K562 (cell line): ENCODE results near the gene LRP2. TPM values are rescaled to one million over a fixed set of nuclear protein-coding genes. Genes with fewer than 3 reads are reported as not detected.

Experiments used
- ATAC-seq: fragments of 200-7000 bp; cut with Tn5 transposase; 3 replicates; pipeline ENCODE4 v1.9.1; 2020; ENCODE audit warnings: moderate library complexity
- BruUV-seq: library from RNA; stranded (reverse); fragments of 400-500 nt; replicated peaks from 2 replicates; lab custom pipeline; 2021; lab: Mats Ljungman, UMichigan
- CTCF ChIA-PET: fragments of 300-600 bp; formaldehyde crosslinking; extraction: SDS; loops from one replicate; lab custom pipeline; 2021; ENCODE audit warnings: low intra/inter-chr PET ratio; lab: Yijun Ruan, JAX
- POLR2A ChIA-PET: fragments of 300-600, 350-650 bp; sonication (Branson Sonifier 250); formaldehyde crosslinking; extraction: SDS; loops from one replicate; lab custom pipeline; 2021; ENCODE audit warnings: antibody characterized with exemption, inconsistent platforms; lab: Yijun Ruan, JAX
- DNase-seq, 4 experiments: peaks; one replicate each; pipeline versions ENCODE4 v3.0.0 to v3.0.0-alpha.2; 2011 to 2018; ENCODE audit warnings: low spot score in 3 of 4, mixed read lengths in 3 of 4; ENCODE audit errors: extremely low read depth in 1 of 4
- FAIRE-seq: peaks from 2 replicates; lab custom pipeline; 2011; peaks lifted over from hg19 to GRCh38; lab: Jason Lieb, UNC
- H2AFZ ChIP-seq: 2 replicates; pipeline ENCODE4 v1.6.0; 2011; ENCODE audit warnings: low read depth, low read length, control low read depth, inconsistent platforms
- H3K27ac ChIP-seq: fragments of 200-600 bp; 3 replicates; pipeline ENCODE4 v1.8.0; 2011; ENCODE audit warnings: low read depth, mild to moderate bottlenecking, control low read depth, inconsistent platforms, low read length, moderate library complexity, mixed read lengths; ENCODE audit errors: extremely low read depth
- H3K27me3 ChIP-seq, 2 experiments: fragments of 300-600 bp in 1 of 2; 2 replicates in 1 of 2; 3 replicates in 1 of 2; pipeline versions ENCODE4 v1.6.0 to v1.8.0; 2011; ENCODE audit warnings: inconsistent platforms in 2 of 2, low read length in 2 of 2, mild to moderate bottlenecking in 1 of 2, mixed read lengths in 1 of 2, moderate library complexity in 1 of 2; ENCODE audit not compliant: control insufficient read depth in 2 of 2, insufficient read depth in 2 of 2
- H3K36me3 ChIP-seq: fragments of 300-600 bp; 3 replicates; pipeline ENCODE4 v1.8.0; 2011; ENCODE audit warnings: mild to moderate bottlenecking, low read length, inconsistent platforms; ENCODE audit not compliant: control insufficient read depth, insufficient read depth
- H3K4me1 ChIP-seq, 2 experiments: fragments of 200-600 bp in 1 of 2; replicated peaks in 1 of 2; 2 replicates in 1 of 2; 3 replicates in 1 of 2; pipeline versions ENCODE4 v1.5.1 to v1.8.0; 2011; ENCODE audit warnings: inconsistent platforms in 2 of 2, low read length in 2 of 2, mild to moderate bottlenecking in 1 of 2, mixed read lengths in 1 of 2, moderate library complexity in 1 of 2; ENCODE audit not compliant: control insufficient read depth in 2 of 2, insufficient read depth in 2 of 2
- H3K4me2 ChIP-seq: 2 replicates; pipeline ENCODE4 v1.6.1; 2011; ENCODE audit warnings: low read length, control low read depth, inconsistent platforms, mixed read lengths; ENCODE audit not compliant: insufficient read depth
- H3K4me3 ChIP-seq: fragments of 200-600 bp; sonication (generic), shearing (Covaris generic); 2 replicates; pipeline ENCODE4 v1.5.1; 2016; ENCODE audit warnings: control low read depth, inconsistent platforms
- H3K79me2 ChIP-seq: fragments of 200-600 bp; 3 replicates; pipeline ENCODE4 v1.8.0; 2011; ENCODE audit warnings: low read length, inconsistent platforms; ENCODE audit not compliant: control insufficient read depth, insufficient read depth
- H3K9ac ChIP-seq, 2 experiments: 2 replicates each; pipeline versions ENCODE4 v1.6.0 to v1.6.1; 2011; ENCODE audit warnings: low read depth in 2 of 2, low read length in 2 of 2, control low read depth in 1 of 2, inconsistent platforms in 1 of 2, mild to moderate bottlenecking in 1 of 2, mixed read lengths in 1 of 2; ENCODE audit not compliant: insufficient read depth in 1 of 2
- H3K9me1 ChIP-seq: one replicate; pipeline ENCODE4 v1.6.0; 2011; ENCODE audit warnings: inconsistent platforms, mild to moderate bottlenecking, low read length, moderate library complexity; ENCODE audit not compliant: control insufficient read depth, insufficient read depth
- H3K9me3 ChIP-seq: replicated peaks from 2 replicates; pipeline ENCODE4 v1.5.1; 2011; ENCODE audit warnings: low read depth, low read length, inconsistent platforms; ENCODE audit not compliant: control insufficient read depth, insufficient read depth
- H4K20me1 ChIP-seq: replicated peaks from 2 replicates; pipeline ENCODE4 v1.6.1; 2011; ENCODE audit warnings: low read length, inconsistent platforms, mixed read lengths; ENCODE audit not compliant: control insufficient read depth, insufficient read depth
- CSDE1 ChIP-seq, 2 experiments: fragments of 450-650 bp; IDR thresholded peaks; 2 replicates each; pipeline ENCODE4 v1.6.1; 2016; ENCODE audit warnings: mild to moderate bottlenecking in 1 of 2
- RAD51 ChIP-seq: fragments of 450-650 bp; IDR thresholded peaks from 2 replicates; pipeline ENCODE4 v1.7.1; 2016; ENCODE audit warnings: low read depth, mild to moderate bottlenecking, borderline replicate concordance
- RUNX1 ChIP-seq: sonication (generic); IDR thresholded peaks from 2 replicates; pipeline ENCODE4 v1.6.1; 2016; ENCODE audit warnings: antibody characterized with exemption, low read depth
- ZNF316 ChIP-seq: fragments of 450-650 bp; IDR thresholded peaks from 2 replicates; pipeline ENCODE4 v1.6.1; 2016
- ZNF444 ChIP-seq: fragments of 250-450 bp; sonication (Bioruptor Pico); IDR thresholded peaks from 2 replicates; pipeline ENCODE4 v1.4.0; 2020; ENCODE audit warnings: mild to moderate bottlenecking, moderate library complexity
- WGBS: fragments of 100-300 bp; shearing (Covaris generic); methylation state at CpG from one replicate; pipeline ENCODE4 v1.1.6; 2016; ENCODE audit warnings: low coverage, mixed read lengths; ENCODE audit not compliant: insufficient coverage; ENCODE audit errors: missing lambda C conversion rate; 5-methylcytosine and 5-hydroxymethylcytosine counted together
- in situ Hi-C: fragments of 300-500 bp; cut with MboI; formaldehyde crosslinking; loops from 4 replicates; pipeline ENCODE4 v1.15.0; 2018; ENCODE audit warnings: inconsistent platforms, mixed read lengths
- intact Hi-C: fragments of 100-400 bp; cut with micrococcal nuclease; formaldehyde crosslinking; loops from 2 replicates; pipeline ENCODE4 v1.14.2; 2022
- polyA plus RNA-seq, 8 experiments: library from polyadenylated mRNA; depleted of rRNA in 4 of 8; stranded (reverse) in 5 of 8; unstranded in 3 of 8; fragments of >200 nt; fragmentation: Nextera tagmentation in 2 of 8; fragmentation: Illumina TruSeq in 1 of 8; extraction: Ambion mirVana in 2 of 8; extraction: Trizol in 1 of 8; gene quantifications; 2 replicates each; pipeline versions ENCODE4 v1.2.1 to v1.2.3, GENCODE V29; 2011 to 2014; ENCODE audit warnings: inconsistent platforms in 1 of 8, missing spikeins in 1 of 8
- total RNA-seq, 7 experiments: library from RNA; depleted of rRNA in 6 of 7; stranded (reverse); fragments of >200 nt in 6 of 7; fragmentation: Illumina TruSeq in 2 of 7; extraction: Trizol in 2 of 7; gene quantifications; 2 replicates each; pipeline versions ENCODE4 v1.2.1 to v1.2.3, GENCODE V29; 2011 to 2021; ENCODE audit warnings: low replicate concordance in 1 of 7
- TF ChIP-seq, protein P1 (sequence below): fragments of 150-350 bp; IDR thresholded peaks from 2 replicates; pipeline ENCODE4 v1.6.1; 2014; ENCODE audit warnings: low read depth, mild to moderate bottlenecking, low read length, borderline replicate concordance
- TF ChIP-seq, protein P2 (sequence below), 2 experiments: fragments of 450-650 bp in 1 of 2; sonication (generic) in 1 of 2; formaldehyde crosslinking in 1 of 2; IDR thresholded peaks; 2 replicates each; pipeline versions ENCODE4 v1.7.1 to v1.9.0; 2016 to 2022; ENCODE audit warnings: inconsistent platforms in 1 of 2, mild to moderate bottlenecking in 1 of 2, missing genetic modification reagents in 1 of 2

The LRP2 gene
- total and polyA plus RNA-seq, 9 of the 15 experiments (the other 6 are each of a cell fraction or from before 2014, with no cell fraction given), result 0.04 to 0.18 (median 0.11) TPM; not detected in 1

DNA sequence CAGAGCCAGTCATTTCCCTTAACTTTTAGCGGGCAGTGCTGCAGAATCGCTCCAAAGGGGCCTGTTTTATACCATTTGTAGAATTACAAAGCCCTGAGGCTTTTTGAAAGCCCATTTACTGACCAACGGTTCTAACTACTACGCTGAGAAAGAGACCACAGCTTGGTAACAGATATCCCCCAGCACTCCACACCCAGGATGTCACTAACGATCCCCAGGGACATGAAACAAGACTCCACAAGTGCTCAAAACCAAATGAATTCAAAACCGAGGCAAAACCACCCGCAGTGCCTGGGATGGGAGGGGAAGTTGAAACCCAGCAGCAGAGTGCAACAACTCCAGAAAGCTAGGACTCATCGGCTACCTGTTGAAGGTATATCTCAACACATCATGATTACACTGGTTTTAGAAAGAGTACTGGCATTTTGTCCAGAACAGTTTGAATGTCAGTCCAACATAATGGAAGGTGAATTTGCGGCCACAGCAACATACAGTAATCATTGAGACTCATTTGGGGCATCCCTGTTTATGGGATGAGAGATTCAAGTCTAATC is 33.6 kb upstream of the LRP2 start:
- in situ Hi-C loops, result no loop called here
- TF ChIP-seq RUNX1, result no peak
- TF ChIP-seq, protein P1, sequence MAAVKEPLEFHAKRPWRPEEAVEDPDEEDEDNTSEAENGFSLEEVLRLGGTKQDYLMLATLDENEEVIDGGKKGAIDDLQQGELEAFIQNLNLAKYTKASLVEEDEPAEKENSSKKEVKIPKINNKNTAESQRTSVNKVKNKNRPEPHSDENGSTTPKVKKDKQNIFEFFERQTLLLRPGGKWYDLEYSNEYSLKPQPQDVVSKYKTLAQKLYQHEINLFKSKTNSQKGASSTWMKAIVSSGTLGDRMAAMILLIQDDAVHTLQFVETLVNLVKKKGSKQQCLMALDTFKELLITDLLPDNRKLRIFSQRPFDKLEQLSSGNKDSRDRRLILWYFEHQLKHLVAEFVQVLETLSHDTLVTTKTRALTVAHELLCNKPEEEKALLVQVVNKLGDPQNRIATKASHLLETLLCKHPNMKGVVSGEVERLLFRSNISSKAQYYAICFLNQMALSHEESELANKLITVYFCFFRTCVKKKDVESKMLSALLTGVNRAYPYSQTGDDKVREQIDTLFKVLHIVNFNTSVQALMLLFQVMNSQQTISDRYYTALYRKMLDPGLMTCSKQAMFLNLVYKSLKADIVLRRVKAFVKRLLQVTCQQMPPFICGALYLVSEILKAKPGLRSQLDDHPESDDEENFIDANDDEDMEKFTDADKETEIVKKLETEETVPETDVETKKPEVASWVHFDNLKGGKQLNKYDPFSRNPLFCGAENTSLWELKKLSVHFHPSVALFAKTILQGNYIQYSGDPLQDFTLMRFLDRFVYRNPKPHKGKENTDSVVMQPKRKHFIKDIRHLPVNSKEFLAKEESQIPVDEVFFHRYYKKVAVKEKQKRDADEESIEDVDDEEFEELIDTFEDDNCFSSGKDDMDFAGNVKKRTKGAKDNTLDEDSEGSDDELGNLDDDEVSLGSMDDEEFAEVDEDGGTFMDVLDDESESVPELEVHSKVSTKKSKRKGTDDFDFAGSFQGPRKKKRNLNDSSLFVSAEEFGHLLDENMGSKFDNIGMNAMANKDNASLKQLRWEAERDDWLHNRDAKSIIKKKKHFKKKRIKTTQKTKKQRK, result no peak
- TF ChIP-seq ZNF316, result no peak
- TF ChIP-seq RAD51, result no peak
- no peak for TF ChIP-seq ZNF444
- TF ChIP-seq, protein P2, sequence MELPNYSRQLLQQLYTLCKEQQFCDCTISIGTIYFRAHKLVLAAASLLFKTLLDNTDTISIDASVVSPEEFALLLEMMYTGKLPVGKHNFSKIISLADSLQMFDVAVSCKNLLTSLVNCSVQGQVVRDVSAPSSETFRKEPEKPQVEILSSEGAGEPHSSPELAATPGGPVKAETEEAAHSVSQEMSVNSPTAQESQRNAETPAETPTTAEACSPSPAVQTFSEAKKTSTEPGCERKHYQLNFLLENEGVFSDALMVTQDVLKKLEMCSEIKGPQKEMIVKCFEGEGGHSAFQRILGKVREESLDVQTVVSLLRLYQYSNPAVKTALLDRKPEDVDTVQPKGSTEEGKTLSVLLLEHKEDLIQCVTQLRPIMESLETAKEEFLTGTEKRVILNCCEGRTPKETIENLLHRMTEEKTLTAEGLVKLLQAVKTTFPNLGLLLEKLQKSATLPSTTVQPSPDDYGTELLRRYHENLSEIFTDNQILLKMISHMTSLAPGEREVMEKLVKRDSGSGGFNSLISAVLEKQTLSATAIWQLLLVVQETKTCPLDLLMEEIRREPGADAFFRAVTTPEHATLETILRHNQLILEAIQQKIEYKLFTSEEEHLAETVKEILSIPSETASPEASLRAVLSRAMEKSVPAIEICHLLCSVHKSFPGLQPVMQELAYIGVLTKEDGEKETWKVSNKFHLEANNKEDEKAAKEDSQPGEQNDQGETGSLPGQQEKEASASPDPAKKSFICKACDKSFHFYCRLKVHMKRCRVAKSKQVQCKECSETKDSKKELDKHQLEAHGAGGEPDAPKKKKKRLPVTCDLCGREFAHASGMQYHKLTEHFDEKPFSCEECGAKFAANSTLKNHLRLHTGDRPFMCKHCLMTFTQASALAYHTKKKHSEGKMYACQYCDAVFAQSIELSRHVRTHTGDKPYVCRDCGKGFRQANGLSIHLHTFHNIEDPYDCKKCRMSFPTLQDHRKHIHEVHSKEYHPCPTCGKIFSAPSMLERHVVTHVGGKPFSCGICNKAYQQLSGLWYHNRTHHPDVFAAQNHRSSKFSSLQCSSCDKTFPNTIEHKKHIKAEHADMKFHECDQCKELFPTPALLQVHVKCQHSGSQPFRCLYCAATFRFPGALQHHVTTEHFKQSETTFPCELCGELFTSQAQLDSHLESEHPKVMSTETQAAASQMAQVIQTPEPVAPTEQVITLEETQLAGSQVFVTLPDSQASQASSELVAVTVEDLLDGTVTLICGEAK (IDR thresholded peaks at IDR 0.05), result no peak
- TF ChIP-seq, protein P2 (CRISPR knock-in tag; IDR thresholded peaks at IDR 0.05), result no peak
- TF ChIP-seq CSDE1 (IDR thresholded peaks at IDR 0.05), result no peak

More for the DNA sequence above, 33.6 kb upstream of the LRP2 start:
- no peaks in the 10 kb centered on the region for H3K36me3 ChIP-seq
- intact Hi-C loops, result loop anchor here (10.0 kb wide), 2 partner anchors 171 to 451 kb away; no protein-coding TSS in a partner anchor
- H3K9ac ChIP-seq, result no peak overlapping the region
- ATAC-seq (no peak), FAIRE-seq (no peak), DNase-seq (no peak)
- H2AFZ ChIP-seq, result no peak overlapping the region
- H3K27ac ChIP-seq, result no peak overlapping the region
- no TSS peak for BruUV-seq
- H3K4me2 ChIP-seq, result no peak overlapping the region
- H4K20me1 ChIP-seq, result no peaks in the 10 kb centered on the region
- H3K27me3 ChIP-seq, result peaks cover 7 to 19% of the 10 kb centered on the region in 2 experiments
- 2% methylated on average over 9 of the region's 9 CpGs for WGBS
- POLR2A ChIA-PET, result no interaction called here
- no peak overlapping the region for H3K4me3 ChIP-seq
- no peaks in the 10 kb centered on the region for H3K9me3 ChIP-seq
- CTCF ChIA-PET, result no interaction called here
- H3K9me1 ChIP-seq, result no peaks in the 10 kb centered on the region
- no peaks in the 10 kb centered on the region for H3K79me2 ChIP-seq
- H3K4me1 ChIP-seq, result peaks cover 0 to 6% of the 10 kb centered on the region in 2 experiments; a peak in 2 of 5 replicates
